Urothelium cell line (cell line): Measurements from ENCODE around the gene PLXNA3.

ENCODE experiments used
- DNase-seq: peaks from one replicate; pipeline ENCODE4 v3.0.0; 2011; ENCODE audit warnings: low spot score, mixed read lengths
- FAIRE-seq: peaks from 2 replicates; lab custom pipeline; 2011; peaks lifted over from hg19 to GRCh38; lab: Jason Lieb, UNC

Gene PLXNA3

DNA sequence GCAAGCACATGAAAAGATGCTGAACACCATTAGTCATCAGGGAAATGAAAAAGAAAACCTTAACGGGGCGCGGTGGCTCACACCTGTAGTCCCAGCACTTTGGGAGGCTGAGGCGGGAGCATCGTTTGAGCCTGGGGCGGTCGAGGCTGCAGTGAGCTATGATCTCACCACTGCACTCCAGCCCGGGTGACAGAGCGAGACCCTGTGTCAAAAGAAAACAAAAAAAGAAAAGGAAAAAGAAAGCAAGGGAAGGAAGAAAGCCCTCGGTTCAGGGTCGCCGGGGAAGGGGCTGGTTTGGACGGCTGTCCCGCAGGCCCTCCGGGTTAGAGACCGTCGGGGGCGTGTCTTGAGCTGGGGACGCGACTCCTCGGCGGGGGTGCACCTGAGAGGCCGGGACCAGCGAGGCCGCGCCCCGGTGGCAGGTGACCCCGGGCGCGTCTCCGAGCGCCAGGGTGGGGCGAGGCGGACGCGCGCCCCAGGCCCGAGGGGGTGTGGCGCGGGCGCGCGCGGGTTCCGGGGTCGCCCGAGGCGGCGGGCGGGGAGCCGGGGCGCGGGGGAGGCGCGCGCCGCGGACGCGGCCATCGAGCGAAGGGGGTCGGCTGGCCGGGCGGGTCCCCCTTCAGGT lies 478 bp upstream of the PLXNA3 start:
- DNase-seq, result peak; percentile 81
- no peak for FAIRE-seq

DNA sequence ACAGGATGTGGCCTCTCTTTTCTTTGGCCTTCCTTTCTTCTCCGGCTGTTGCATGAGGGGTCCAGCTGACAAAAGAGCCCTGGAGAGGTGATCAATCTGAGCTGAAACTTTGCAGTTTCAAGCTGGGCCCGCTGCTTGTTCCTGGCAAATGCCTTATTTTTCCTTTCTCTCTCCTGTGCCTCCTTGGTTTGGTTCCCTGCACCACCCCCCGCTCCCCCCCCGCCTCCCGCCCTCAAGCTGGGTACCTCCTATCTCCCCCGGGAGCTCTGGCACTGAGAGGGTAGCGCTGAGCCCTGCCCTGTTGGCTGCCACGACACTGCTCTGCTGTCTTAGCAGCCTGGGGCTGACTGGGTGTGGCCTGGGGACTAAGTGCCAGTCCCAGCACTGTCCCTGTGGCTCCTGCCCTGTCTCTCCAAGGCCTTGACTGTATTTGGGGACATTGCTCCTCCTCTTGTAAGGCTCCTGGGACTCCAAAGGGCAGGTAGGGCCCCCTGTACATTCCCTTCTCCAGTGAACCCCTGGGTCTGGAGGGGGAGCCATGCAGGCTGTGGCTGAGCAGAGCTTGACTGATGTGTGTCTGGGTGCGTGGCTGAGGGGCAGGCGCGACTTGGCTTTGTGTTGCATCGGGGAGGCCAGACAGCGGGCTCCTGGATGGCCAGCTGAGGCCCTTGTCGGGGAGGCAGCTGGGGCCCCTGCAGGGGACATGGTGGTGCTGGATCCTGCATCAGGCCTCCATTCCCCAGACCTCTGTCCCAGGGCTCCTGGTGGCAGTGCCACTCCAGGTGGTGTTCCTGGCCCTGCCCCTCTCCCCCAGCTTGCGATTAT lies 1.1 kb downstream of the PLXNA3 start:
- DNase-seq (peak; percentile 33), FAIRE-seq (no peak)

DNA sequence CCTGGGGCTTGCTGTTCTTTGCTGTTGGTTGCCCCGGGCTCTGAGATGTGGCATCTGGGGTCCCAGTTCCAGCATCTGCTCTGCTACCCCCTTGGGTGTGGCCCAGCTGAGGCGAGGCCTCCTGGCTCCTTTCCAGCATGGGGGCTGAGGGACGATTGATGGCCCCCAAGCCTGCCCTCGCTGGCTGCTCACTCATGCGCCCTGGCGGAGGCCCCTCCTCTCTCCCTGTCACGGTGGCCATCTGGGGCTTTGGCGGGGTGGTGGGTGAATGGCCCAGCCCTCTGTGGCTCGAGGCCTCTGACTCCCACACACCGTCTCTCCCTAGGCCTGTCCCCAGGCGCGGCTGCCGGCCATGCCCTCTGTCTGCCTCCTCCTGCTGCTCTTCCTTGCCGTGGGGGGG lies 1.8 kb downstream of the PLXNA3 start:
- FAIRE-seq, result no peak
- DNase-seq, result no peak

GRCh38 chrX:154460326-154460725 lies 2.2 kb downstream of the PLXNA3 start:
- DNase-seq (no peak), FAIRE-seq (no peak)

DNA sequence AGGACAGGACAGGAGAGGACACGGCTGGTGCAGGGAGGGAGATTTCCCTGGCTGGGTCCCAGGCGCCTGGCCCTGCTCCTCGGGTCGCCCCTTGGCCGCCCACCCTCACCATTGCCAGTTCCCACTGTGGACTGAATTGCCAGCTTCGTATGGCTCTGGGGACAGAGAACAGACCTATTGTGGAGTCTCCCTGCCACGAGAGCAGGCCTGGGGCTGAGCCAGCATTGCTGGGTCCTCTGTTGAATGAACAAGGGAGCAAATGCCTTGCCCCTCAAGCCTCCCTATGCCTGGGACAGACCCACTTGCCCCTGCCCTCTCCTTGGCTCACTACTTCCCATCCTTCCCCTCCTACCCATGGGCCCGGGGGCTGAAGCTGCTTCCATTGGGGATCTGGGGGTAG lies 4.3 kb downstream of the PLXNA3 start:
- FAIRE-seq (no peak), DNase-seq (no peak)

DNA sequence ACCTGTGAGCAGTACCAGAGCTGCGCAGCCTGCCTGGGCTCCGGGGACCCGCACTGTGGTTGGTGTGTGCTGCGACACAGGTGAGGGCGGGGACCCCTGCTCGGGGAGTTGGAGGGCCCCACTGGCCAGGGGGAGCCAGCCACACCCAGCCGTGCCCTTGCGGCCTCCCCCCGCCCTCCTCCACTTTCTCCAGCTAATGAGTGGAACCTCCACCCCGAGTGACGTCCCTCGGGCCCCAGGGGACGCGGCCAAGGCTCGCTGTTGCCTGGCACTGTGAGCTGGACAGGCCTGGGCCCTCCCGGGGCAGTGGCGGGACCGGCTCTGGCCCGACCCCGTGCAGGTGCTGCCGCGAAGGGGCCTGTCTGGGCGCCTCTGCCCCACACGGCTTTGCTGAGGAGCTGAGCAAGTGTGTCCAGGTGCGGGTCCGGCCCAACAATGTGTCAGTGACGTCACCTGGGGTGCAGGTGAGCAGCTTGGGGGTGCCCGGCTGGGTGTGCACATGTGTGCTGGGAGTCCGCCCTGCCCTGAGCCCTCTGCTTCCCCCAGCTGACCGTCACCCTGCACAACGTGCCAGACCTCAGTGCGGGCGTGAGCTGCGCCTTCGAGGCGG lies 5.6 kb downstream of the PLXNA3 start:
- DNase-seq (no peak), FAIRE-seq (no peak)

GRCh38 chrX:154464806-154465365 lies 6.8 kb downstream of the PLXNA3 start:
- no peak for DNase-seq
- no peak for FAIRE-seq

- FAIRE-seq (no peak), DNase-seq (no peak)
Observed at GRCh38 chrX:154465601-154466000, 7.5 kb downstream of the PLXNA3 start.

DNA sequence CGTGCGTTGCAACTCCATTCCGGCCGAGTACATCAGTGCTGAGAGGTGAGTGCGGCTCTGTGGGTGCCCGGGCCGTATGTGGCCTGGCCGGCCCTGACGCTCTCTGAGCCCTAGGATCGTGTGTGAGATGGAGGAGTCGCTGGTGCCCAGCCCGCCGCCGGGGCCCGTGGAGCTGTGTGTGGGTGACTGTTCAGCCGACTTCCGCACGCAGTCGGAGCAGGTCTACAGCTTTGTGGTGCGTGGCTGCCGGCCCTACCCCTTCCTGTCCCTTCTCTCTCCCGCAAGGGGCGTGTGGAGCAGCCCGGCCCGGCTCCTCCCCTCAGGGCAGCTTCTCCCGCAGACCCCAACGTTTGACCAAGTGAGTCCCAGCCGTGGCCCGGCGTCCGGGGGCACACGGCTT lies 8.0 kb downstream of the PLXNA3 start:
- DNase-seq (no peak), FAIRE-seq (no peak)

DNA sequence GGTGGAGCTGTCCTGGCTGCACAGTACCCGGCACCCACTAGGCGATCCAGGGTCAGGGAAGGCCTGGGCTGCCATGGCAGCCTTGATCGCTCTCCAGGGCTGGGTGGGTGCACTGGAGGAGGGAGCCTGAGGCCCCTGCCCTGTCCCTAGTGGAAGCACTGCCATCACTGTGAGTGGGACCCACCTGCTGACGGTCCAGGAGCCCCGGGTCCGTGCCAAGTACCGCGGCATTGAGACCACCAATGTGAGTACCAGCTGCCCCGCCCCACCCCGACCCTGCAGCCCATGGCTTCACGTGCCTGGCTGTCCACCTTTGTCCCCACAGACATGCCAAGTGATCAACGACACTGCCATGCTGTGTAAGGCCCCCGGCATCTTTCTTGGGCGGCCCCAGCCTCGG lies 8.8 kb downstream of the PLXNA3 start:
- FAIRE-seq (no peak), DNase-seq (no peak)

DNA sequence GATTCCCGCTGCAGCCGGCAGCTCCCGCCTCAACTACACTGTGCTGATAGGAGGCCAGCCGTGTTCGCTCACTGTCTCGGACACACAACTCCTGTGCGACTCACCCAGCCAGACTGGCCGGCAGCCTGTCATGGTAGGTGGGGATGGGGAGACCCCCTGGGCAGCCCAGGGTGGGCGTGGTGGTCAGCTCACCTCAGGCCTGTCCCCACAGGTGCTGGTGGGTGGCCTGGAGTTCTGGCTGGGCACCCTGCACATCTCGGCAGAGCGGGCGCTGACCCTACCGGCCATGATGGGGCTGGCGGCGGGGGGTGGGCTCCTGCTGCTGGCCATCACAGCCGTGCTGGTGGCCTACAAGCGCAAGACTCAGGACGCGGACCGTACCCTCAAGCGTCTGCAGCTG lies 9.5 kb downstream of the PLXNA3 start:
- FAIRE-seq (no peak), DNase-seq (no peak)

GRCh38 chrX:154468217-154468616 lies 10.1 kb downstream of the PLXNA3 start:
- no peak for DNase-seq
- no peak for FAIRE-seq

GRCh38 chrX:154469114-154469513 lies 11.0 kb downstream of the PLXNA3 start:
- DNase-seq (no peak), FAIRE-seq (no peak)

DNA sequence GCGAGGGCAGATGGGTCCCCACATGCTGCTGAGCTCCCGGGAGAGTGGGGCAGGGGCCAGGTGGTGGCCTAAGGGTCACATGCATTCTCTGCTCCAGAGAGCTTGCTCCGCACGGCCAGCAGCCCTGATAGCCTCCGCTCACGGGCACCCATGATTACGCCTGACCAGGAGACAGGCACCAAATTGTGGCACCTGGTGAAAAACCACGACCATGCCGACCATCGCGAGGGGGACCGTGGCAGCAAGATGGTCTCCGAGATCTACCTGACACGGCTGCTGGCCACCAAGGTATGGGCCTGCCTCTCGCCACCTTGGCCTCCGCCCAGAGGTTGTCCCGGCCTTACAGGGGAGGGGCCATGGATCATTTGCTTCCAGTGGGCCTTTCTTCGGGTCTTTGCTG lies 11.8 kb downstream of the PLXNA3 start:
- no peak for DNase-seq
- FAIRE-seq, result no peak

DNA sequence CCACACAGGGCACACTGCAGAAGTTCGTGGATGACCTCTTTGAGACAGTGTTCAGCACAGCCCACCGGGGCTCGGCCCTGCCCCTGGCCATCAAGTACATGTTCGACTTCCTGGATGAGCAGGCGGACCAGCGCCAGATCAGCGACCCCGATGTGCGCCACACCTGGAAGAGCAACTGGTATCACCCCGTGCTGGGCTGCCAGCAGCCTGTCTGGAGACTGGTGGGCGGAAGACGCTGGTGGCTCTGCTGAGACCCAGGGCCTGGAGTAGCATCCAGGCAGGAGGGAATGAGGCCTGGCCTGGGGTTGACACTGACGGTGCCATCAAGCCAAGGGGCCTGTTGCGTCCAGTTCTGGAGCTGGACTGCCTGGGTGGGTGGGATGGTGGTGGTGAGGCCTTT lies 12.4 kb downstream of the PLXNA3 start:
- DNase-seq, result no peak
- FAIRE-seq, result no peak

DNA sequence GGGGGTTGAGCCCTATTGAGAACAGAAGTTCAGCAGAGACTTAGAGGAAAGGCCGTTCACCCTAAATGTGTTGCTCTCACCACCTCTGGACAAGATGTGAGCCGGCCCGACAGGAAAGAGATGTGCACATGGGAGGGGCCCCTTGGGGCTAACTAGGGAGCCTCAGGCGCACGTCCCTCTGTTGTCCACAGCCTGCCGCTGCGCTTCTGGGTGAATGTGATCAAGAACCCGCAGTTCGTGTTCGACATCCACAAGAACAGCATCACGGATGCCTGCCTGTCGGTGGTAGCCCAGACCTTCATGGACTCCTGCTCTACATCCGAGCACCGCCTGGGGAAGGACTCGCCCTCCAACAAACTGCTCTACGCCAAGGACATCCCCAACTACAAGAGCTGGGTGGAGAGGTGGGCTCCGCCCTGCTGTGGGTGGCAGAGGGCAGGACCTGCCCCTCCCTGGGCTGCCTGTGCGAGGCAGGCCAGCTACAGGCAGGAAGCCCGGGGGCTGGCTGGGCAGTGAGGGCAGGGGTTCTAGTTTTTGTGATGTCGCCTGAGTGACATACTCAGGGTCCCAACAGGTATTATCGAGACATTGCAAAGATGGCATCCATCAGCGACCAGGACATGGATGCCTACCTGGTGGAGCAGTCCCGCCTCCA lies 13.0 kb downstream of the PLXNA3 start:
- DNase-seq, result no peak
- FAIRE-seq, result no peak

- FAIRE-seq (no peak), DNase-seq (no peak)
Observed at GRCh38 chrX:154471839-154472684, 14.0 kb downstream of the PLXNA3 start.

- DNase-seq (no peak), FAIRE-seq (no peak)
Observed at GRCh38 chrX:154472685-154473632, 14.9 kb downstream of the PLXNA3 start.

GRCh38 chrX:154473683-154474082 lies 15.6 kb downstream of the PLXNA3 start:
- no peak for FAIRE-seq
- no peak for DNase-seq
